K562 (cell line): Measurements from ENCODE around the gene SIRT7. TPM values are rescaled to one million over a fixed set of nuclear protein-coding genes. Genes with fewer than 3 reads are reported as not detected.
A peak's percentile ranks its signal among the peaks of the same experiment; 100 is the strongest.

Source experiments
- ATF3 ChIP-seq, 2 experiments: fragments of 450-650 bp in 1 of 2; sonication (generic) in 1 of 2; formaldehyde crosslinking in 1 of 2; IDR thresholded peaks in 1 of 2; conservative IDR thresholded peaks in 1 of 2; 2 replicates each; pipeline versions ENCODE4 v1.6.1 to v1.8.1; 2016 to 2023; ENCODE audit warnings: mild to moderate bottlenecking in 2 of 2, moderate library complexity in 2 of 2, inconsistent platforms in 1 of 2, missing genetic modification reagents in 1 of 2
- COPS2 ChIP-seq: fragments of 450-650 bp; conservative IDR thresholded peaks from 2 replicates; pipeline ENCODE4 v1.6.1; 2016; ENCODE audit warnings: mild to moderate bottlenecking, moderate library complexity
- GATAD2A ChIP-seq: fragments of 450-650 bp; IDR thresholded peaks from 2 replicates; pipeline ENCODE4 v1.6.1; 2017
- PTBP1 ChIP-seq: fragments of 200-400 bp; formaldehyde crosslinking; IDR thresholded peaks from 2 replicates; pipeline ENCODE4 v1.6.1; 2017; ENCODE audit warnings: low read depth, low read length
- SIN3A ChIP-seq, 2 experiments: fragments of 150-350 bp in 1 of 2; IDR thresholded peaks; 2 replicates each; pipeline ENCODE4 v1.6.1; 2011 to 2016; ENCODE audit warnings: borderline replicate concordance in 2 of 2, low read depth in 2 of 2, low read length in 2 of 2, mild to moderate bottlenecking in 2 of 2, moderate library complexity in 2 of 2; ENCODE audit not compliant: control insufficient read depth in 1 of 2
- USF2 ChIP-seq: sonication (generic); formaldehyde crosslinking; IDR thresholded peaks from 2 replicates; pipeline ENCODE4 v1.5.0; 2020; ENCODE audit warnings: missing genetic modification reagents
- ZBED1 ChIP-seq: IDR thresholded peaks from 2 replicates; pipeline ENCODE4 v1.6.1; 2014
- ZBTB1 ChIP-seq: sonication (generic); formaldehyde crosslinking; IDR thresholded peaks from 2 replicates; pipeline ENCODE4 v1.8.1; 2023; ENCODE audit warnings: missing genetic modification reagents, low read depth, mild to moderate bottlenecking, borderline replicate concordance
- ZNF431 ChIP-seq: sonication (generic); formaldehyde crosslinking; IDR thresholded peaks from 2 replicates; pipeline ENCODE4 v1.8.0; 2022; ENCODE audit warnings: mild to moderate bottlenecking, missing genetic modification reagents
- ZNF766 ChIP-seq: fragments of 200-800 bp; sonication (Bioruptor generic); conservative IDR thresholded peaks from 2 replicates; pipeline ENCODE4 v1.6.1; 2016; ENCODE audit warnings: missing genetic modification characterization, missing compliant biosample characterization
- polyA plus RNA-seq, 8 experiments: library from polyadenylated mRNA; depleted of rRNA in 4 of 8; stranded (reverse) in 5 of 8; unstranded in 3 of 8; fragments of >200 nt; fragmentation: Nextera tagmentation in 2 of 8; fragmentation: Illumina TruSeq in 1 of 8; extraction: Ambion mirVana in 2 of 8; extraction: Trizol in 1 of 8; gene quantifications; 2 replicates each; pipeline versions ENCODE4 v1.2.1 to v1.2.3, GENCODE V29; 2011 to 2014; ENCODE audit warnings: inconsistent platforms in 1 of 8, missing spikeins in 1 of 8
- total RNA-seq, 7 experiments: library from RNA; depleted of rRNA in 6 of 7; stranded (reverse); fragments of >200 nt in 6 of 7; fragmentation: Illumina TruSeq in 2 of 7; extraction: Trizol in 2 of 7; gene quantifications; 2 replicates each; pipeline versions ENCODE4 v1.2.1 to v1.2.3, GENCODE V29; 2011 to 2021; ENCODE audit warnings: low replicate concordance in 1 of 7

Gene SIRT7
- total and polyA plus RNA-seq, 9 of the 15 experiments (the other 6 are each of a cell fraction or from before 2014, with no cell fraction given), result 1.6 to 54.8 (median 20.3) TPM

- TF ChIP-seq ZBTB1 (CRISPR knock-in tag) (peak; percentile 30; the same call in 1 of the 2 replicates), SIN3A (IDR thresholded peaks at IDR 0.05; ENCODE audit: borderline replicate concordance in 2 of 2, control insufficient read depth in 1 of 2, low read depth in 2 of 2, low read length in 2 of 2) (0 out of 4 replicates have a peak, but pooled peaks of 1 of the 2 experiments have one; percentile 48), ZNF766 (CRISPR knock-in tag) (no peak), ZBED1 (no peak), ATF3 (IDR thresholded peaks at IDR 0.05) (no peak), ATF3 (CRISPR knock-in tag; conservative IDR thresholded peaks at IDR 0.05) (no peak), GATAD2A (0 out of 2 replicates have a peak, but pooled peaks have one; percentile 11), USF2 (CRISPR knock-in tag) (peak; percentile 41; the same call in 1 of the 2 replicates), ZNF431 (no peak), PTBP1 (peak; percentile 90; the same call in 1 of the 2 replicates), COPS2 (no peak)
Measured at GRCh38 chr17:81867991-81868673, 49.8 kb downstream of the SIRT7 start (continued).
